Measurements from ENCODE around the gene SLC24A1. TPM values are rescaled to one million over a fixed set of nuclear protein-coding genes. Genes with fewer than 3 reads are reported as not detected.

SLC24A1 gene
- total and polyA plus RNA-seq, 5 donors, result 2.3 to 3.1 (median 2.5) TPM

- H3K4me3 ChIP-seq (ENCODE audit: low read length), result no peak overlapping the region
- H3K27me3 ChIP-seq (ENCODE audit: control insufficient read depth, insufficient read depth), result no peaks in the 10 kb centered on the region
- WGBS, result 96% methylated on average over 1 of the region's 1 CpG
- H3K4me1 ChIP-seq (ENCODE audit: control insufficient read depth, insufficient read depth, low read length), result no peaks in the 10 kb centered on the region
- H3K9me3 ChIP-seq (ENCODE audit: control insufficient read depth, low read length), result no peaks in the 10 kb centered on the region
- DNase-seq (no peak), ATAC-seq (no peak)
- H3K27ac ChIP-seq (ENCODE audit: low read length), result no peak overlapping the region
- intact Hi-C loops (cut with DNase I), result no loop called here
These were observed 66.7 kb downstream of the SLC24A1 start for GRCh38 chr15:65688462-65688861.

- WGBS, result 91% methylated on average over 1 of the region's 1 CpG
- Histone ChIP-seq H3K27ac (ENCODE audit: low read length) (no peak overlapping the region), H3K9me3 (ENCODE audit: control insufficient read depth, low read length) (no peaks in the 10 kb centered on the region), H3K4me1 (ENCODE audit: control insufficient read depth, insufficient read depth, low read length) (no peaks in the 10 kb centered on the region), H3K27me3 (ENCODE audit: control insufficient read depth, insufficient read depth) (no peaks in the 10 kb centered on the region), H3K4me3 (ENCODE audit: low read length) (no peak overlapping the region)
- DNase-seq (no peak), ATAC-seq (no peak)
- intact Hi-C loops (cut with DNase I), result no loop called here
These were observed 68.4 kb downstream of the SLC24A1 start for GRCh38 chr15:65690173-65690572.

- no peak for DNase-seq
- Histone ChIP-seq H3K4me3 (ENCODE audit: low read length) (no peak overlapping the region), H3K27me3 (ENCODE audit: control insufficient read depth, insufficient read depth) (no peaks in the 10 kb centered on the region), H3K9me3 (ENCODE audit: control insufficient read depth, low read length) (no peaks in the 10 kb centered on the region), H3K27ac (ENCODE audit: low read length) (no peak overlapping the region), H3K4me1 (ENCODE audit: control insufficient read depth, insufficient read depth, low read length) (no peaks in the 10 kb centered on the region)
- intact Hi-C loops (cut with DNase I), result no loop called here
- WGBS, result 85% methylated on average over 4 of the region's 4 CpGs
- ATAC-seq, result no peak
These were observed 69.0 kb downstream of the SLC24A1 start for GRCh38 chr15:65690778-65691177.

- DNase-seq, result no peak
- Histone ChIP-seq H3K27ac (ENCODE audit: low read length) (no peak overlapping the region), H3K4me1 (ENCODE audit: control insufficient read depth, insufficient read depth, low read length) (no peaks in the 10 kb centered on the region), H3K9me3 (ENCODE audit: control insufficient read depth, low read length) (no peaks in the 10 kb centered on the region), H3K4me3 (ENCODE audit: low read length) (no peak overlapping the region), H3K27me3 (ENCODE audit: control insufficient read depth, insufficient read depth) (no peaks in the 10 kb centered on the region)
- ATAC-seq, result no peak
- WGBS, result 83% methylated on average over 2 of the region's 2 CpGs
- intact Hi-C loops (cut with DNase I), result no loop called here
These were observed 73.3 kb downstream of the SLC24A1 start for GRCh38 chr15:65695081-65695480.

Other genes with a start within 250 kb of the SLC24A1 start
- under 1 TPM in 2 of 4 donors, not detected in 2; 0.09 to 0.14 TPM for gene IGDCC3, start 243.9 kb upstream of the SLC24A1 start, total RNA-seq
- 0.09 TPM for gene IGDCC3, start 243.9 kb upstream of the SLC24A1 start, polyA plus RNA-seq
- 1 to 10 TPM; 1.6 to 5.3 (median 4.4) TPM for gene IGDCC4, start 199.0 kb upstream of the SLC24A1 start, total RNA-seq
- gene IGDCC4, start 199.0 kb upstream of the SLC24A1 start, polyA plus RNA-seq, result 2.2 TPM
- 10 to 100 TPM; 28.7 to 35.3 (median 33.8) TPM for gene DPP8, start 104.2 kb upstream of the SLC24A1 start, total RNA-seq
- 9.1 TPM for gene DPP8, start 104.2 kb upstream of the SLC24A1 start, polyA plus RNA-seq
- gene HACD3, start 91.5 kb upstream of the SLC24A1 start, total RNA-seq, result 10 to 100 TPM; 11.7 to 16.7 (median 15.0) TPM
- gene HACD3, start 91.5 kb upstream of the SLC24A1 start, polyA plus RNA-seq, result 9.8 TPM
- 10 to 100 TPM; 15.2 to 22.8 (median 18.6) TPM for gene INTS14, start 10.8 kb upstream of the SLC24A1 start, total RNA-seq
- 11.0 TPM for gene INTS14, start 10.8 kb upstream of the SLC24A1 start, polyA plus RNA-seq
- 10 to 100 TPM; 19.2 to 27.0 (median 20.0) TPM for gene DENND4A, start 170.4 kb downstream of the SLC24A1 start, total RNA-seq
- gene DENND4A, start 170.4 kb downstream of the SLC24A1 start, polyA plus RNA-seq, result 3.9 TPM
- 100 to 1,000 TPM; 150 to 180 (median 163) TPM for gene RAB11A, start 247.6 kb downstream of the SLC24A1 start, total RNA-seq
- 136 TPM for gene RAB11A, start 247.6 kb downstream of the SLC24A1 start, polyA plus RNA-seq